GM13977 (cell line): ENCODE measurements around the gene FKBP15.
"Not testable (repeated sequence)": the region's sequence is repeated elsewhere in the genome, so short reads cannot be mapped to it uniquely, and the experiment has no call there.

Source experiments
- DNase-seq: peaks from one replicate; pipeline ENCODE4 v3.0.0; 2012; ENCODE audit warnings: low spot score
- CTCF ChIP-seq: IDR thresholded peaks from 2 replicates; pipeline ENCODE4 v1.5.1; 2012; ENCODE audit warnings: mild to moderate bottlenecking, control low read depth; ENCODE audit not compliant: insufficient read depth; ENCODE audit errors: extremely low read depth, missing control alignments
- in situ Hi-C: fragments of 300-500 bp; cut with MboI; formaldehyde crosslinking; loops from one replicate; pipeline ENCODE4 v1.12.0; 2022; ENCODE audit warnings: low sequenced_read_pairs, low pct_unique_long_range_greater_than_20kb, mixed read lengths, inconsistent platforms; ENCODE audit not compliant: unreplicated experiment

FKBP15 gene

GRCh38 chr9:113148781-113149510, 72.1 kb downstream of the FKBP15 start:
- in situ Hi-C loops = no loop called here
- no peak for DNase-seq
- TF ChIP-seq CTCF = no peak

- no peak for DNase-seq
- TF ChIP-seq CTCF = no peak
- in situ Hi-C loops = no loop called here
Measured at GRCh38 chr9:113148372-113148705, 72.7 kb downstream of the FKBP15 start.

GRCh38 chr9:113143432-113144227, 77.4 kb downstream of the FKBP15 start:
- in situ Hi-C loops = no loop called here

GRCh38 chr9:113140896-113141295, 80.2 kb downstream of the FKBP15 start:
- in situ Hi-C loops, DNase-seq: not testable (repeated sequence)

More at GRCh38 chr9:113143432-113144227, 77.4 kb downstream of the FKBP15 start:
- no peak for DNase-seq
- no peak for TF ChIP-seq CTCF

- DNase-seq = no peak
- in situ Hi-C loops = no loop called here
- TF ChIP-seq CTCF = no peak
Measured at GRCh38 chr9:113139953-113140352, 81.1 kb downstream of the FKBP15 start.

- no peak for TF ChIP-seq CTCF
- in situ Hi-C loops = no loop called here
- DNase-seq = no peak
Measured at GRCh38 chr9:113139225-113139829, 81.8 kb downstream of the FKBP15 start.

- no peak for DNase-seq
- no peak for TF ChIP-seq CTCF
- in situ Hi-C loops = no loop called here
Measured at GRCh38 chr9:113138760-113139159, 82.3 kb downstream of the FKBP15 start.
